Cerebellar cortex (tissue), 1 donor: ENCODE results near the gene TTC12.

Experiments
- DNase-seq: peaks from one replicate; pipeline ENCODE4 v3.0.0-alpha.2; 2015; ENCODE audit warnings: low spot score

The TTC12 gene

GRCh38 chr11:113331441-113331840 is 17.1 kb downstream of the TTC12 start:
- DNase-seq, result no peak

- DNase-seq, result no peak
These were observed 17.6 kb downstream of the TTC12 start for GRCh38 chr11:113332023-113332422.

- no peak for DNase-seq
These were observed 18.4 kb downstream of the TTC12 start for GRCh38 chr11:113332638-113333329.

- no peak for DNase-seq
These were observed 19.8 kb downstream of the TTC12 start for GRCh38 chr11:113334183-113334582.

GRCh38 chr11:113338730-113339129 is 24.3 kb downstream of the TTC12 start:
- no peak for DNase-seq

GRCh38 chr11:113339929-113340589 is 25.7 kb downstream of the TTC12 start:
- no peak for DNase-seq

- no peak for DNase-seq
These were observed 27.2 kb downstream of the TTC12 start for GRCh38 chr11:113341388-113342165.

- DNase-seq, result no peak
These were observed 31.6 kb downstream of the TTC12 start for GRCh38 chr11:113345978-113346377.

GRCh38 chr11:113349528-113349927 is 35.1 kb downstream of the TTC12 start:
- DNase-seq, result no peak

GRCh38 chr11:113350336-113351067 is 36.1 kb downstream of the TTC12 start:
- peak; percentile 82 for DNase-seq

GRCh38 chr11:113351068-113351450 is 36.7 kb downstream of the TTC12 start:
- peak; percentile 71 for DNase-seq

GRCh38 chr11:113351480-113351879 is 37.1 kb downstream of the TTC12 start:
- no peak for DNase-seq

- no peak for DNase-seq
These were observed 41.8 kb downstream of the TTC12 start for GRCh38 chr11:113356203-113356602.

- no peak for DNase-seq
These were observed 49.0 kb downstream of the TTC12 start for GRCh38 chr11:113363406-113363805.

- no peak for DNase-seq
These were observed 49.7 kb downstream of the TTC12 start for GRCh38 chr11:113363996-113364641.

GRCh38 chr11:113365895-113366294 is 51.5 kb downstream of the TTC12 start:
- DNase-seq, result no peak

GRCh38 chr11:113369411-113369810 is 55.0 kb downstream of the TTC12 start:
- DNase-seq, result no peak

GRCh38 chr11:113370634-113371033 is 56.3 kb downstream of the TTC12 start:
- no peak for DNase-seq

- DNase-seq, result no peak
These were observed 57.9 kb downstream of the TTC12 start for GRCh38 chr11:113372309-113372708.

GRCh38 chr11:113373306-113373705 is 58.9 kb downstream of the TTC12 start:
- no peak for DNase-seq

- no peak for DNase-seq
These were observed 59.7 kb downstream of the TTC12 start for GRCh38 chr11:113373981-113374560.
